Transverse colon (tissue), 4 donors: ENCODE data around the gene OR8B2.

Source experiments
- CTCF ChIP-seq, 5 experiments: fragments of 200-600 bp in 3 of 5; fragments of 450-650 bp in 2 of 5; sonication (generic) in 3 of 5; IDR thresholded peaks; 1 replicate in 2 of 5; 2 replicates in 3 of 5; pipeline ENCODE4 v1.5.1; 2016 to 2017; ENCODE audit warnings: antibody characterized with exemption in 5 of 5, inconsistent platforms in 3 of 5, mild to moderate bottlenecking in 2 of 5, moderate library complexity in 1 of 5
- EP300 ChIP-seq: sonication (generic); formaldehyde crosslinking; IDR thresholded peaks from one replicate; pipeline ENCODE4 v1.6.1; 2017; ENCODE audit warnings: antibody characterized with exemption, low read depth
- POLR2A ChIP-seq: fragments of 450-650 bp; IDR thresholded peaks from one replicate; pipeline ENCODE4 v1.6.1; 2016; ENCODE audit warnings: antibody characterized with exemption, mild to moderate bottlenecking, moderate library complexity
- POLR2AphosphoS5 ChIP-seq, 3 donors: sonication (generic); formaldehyde crosslinking; IDR thresholded peaks; one replicate each; pipeline ENCODE4 v1.6.1; 2016; ENCODE audit warnings: antibody characterized with exemption in 3 of 3

DNA sequence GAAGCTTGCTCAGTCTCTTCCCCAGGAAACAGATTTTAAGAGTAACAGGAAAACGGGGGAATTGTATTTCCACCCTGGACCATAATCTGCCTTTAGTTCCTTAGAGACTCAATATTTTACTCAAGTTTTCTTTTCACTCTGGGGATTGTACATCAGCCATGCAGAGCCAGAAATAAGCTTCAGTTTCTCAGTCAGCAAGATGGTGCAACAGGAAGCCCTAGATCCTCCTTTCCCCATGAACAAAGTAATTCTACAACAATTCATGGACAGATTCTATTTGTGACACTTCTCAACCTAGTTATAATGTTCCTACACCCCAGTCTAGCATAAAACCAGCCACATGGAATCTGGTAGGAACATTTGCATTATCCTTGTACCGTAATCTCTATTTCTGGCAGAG, 24.7 kb downstream of the OR8B2 start:
- TF ChIP-seq EP300: no peak
- TF ChIP-seq CTCF (IDR thresholded peaks at IDR 0.05): no peak
- TF ChIP-seq POLR2A: no peak
- TF ChIP-seq POLR2AphosphoS5 (IDR thresholded peaks at IDR 0.05): no peak
